ENCODE measurements around the gene DYNLL2. TPM values are rescaled to one million over a fixed set of nuclear protein-coding genes. Genes with fewer than 3 reads are reported as not detected.

Gene DYNLL2
- total and polyA plus RNA-seq, 9 of the 15 experiments (the other 6 are each of a cell fraction or from before 2014, with no cell fraction given), result 1.8 to 24.5 (median 13.0) TPM

DNA sequence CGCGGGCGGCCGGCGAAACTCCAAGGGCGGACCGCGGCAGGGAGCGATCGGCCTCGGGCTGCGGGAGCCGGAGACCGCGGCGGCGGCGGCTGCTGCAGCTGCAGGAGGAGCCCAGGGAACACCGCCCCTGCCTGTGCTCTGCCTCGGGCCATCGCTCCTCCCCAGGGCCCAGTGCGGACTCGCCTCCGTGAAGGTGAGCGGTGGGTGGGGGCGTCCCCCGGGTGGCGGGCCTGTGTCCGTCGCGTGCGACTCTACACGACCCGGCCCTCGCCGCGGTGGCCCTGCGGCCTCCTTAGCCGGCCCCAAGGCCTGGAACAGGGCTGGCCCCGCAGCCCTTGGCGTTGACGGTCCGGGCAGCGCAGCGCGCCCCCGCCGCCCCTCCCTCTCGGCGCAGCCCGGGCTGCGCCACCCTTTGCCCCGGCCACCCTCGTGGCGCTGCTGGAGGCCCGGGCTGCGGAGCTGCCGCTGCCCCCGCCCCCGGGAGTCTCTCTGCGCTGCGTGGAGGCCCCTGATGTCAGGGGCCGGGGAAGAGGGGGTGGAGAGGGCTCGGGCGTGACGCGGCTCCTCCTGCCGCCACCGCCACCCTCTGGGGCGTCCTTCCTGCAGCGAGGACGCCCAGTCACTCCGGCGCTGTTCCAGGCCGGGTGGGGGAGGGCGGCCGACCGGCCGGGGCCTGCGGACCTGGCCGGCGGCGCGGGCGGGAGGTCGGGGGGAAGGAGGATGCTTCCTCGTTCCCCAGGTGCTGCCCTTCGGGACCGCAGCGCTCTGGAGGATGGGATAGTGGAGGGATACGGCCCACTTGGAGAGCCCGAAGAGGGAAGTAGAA, 485 bp downstream of the DYNLL2 start (continued):
- TF ChIP-seq BCLAF1 (IDR thresholded peaks at IDR 0.05; ENCODE audit: borderline replicate concordance in 1 of 2, control insufficient read depth in 1 of 2, low read depth in 2 of 2, low read length in 1 of 2), result no peak
- TF ChIP-seq ZMIZ1 (IDR thresholded peaks at IDR 0.05; ENCODE audit: low read depth in 2 of 2, low read length in 2 of 2), result no peak
- peak; percentile 71 for TF ChIP-seq CXXC5 (CRISPR knock-in tag; IDR thresholded peaks at IDR 0.05)
- no peak for TF ChIP-seq ZKSCAN1 (IDR thresholded peaks at IDR 0.05; ENCODE audit: low read depth, low read length)
- TF ChIP-seq HNRNPH1 (optimal IDR thresholded peaks at IDR 0.05; ENCODE audit: low read depth, low read length), result no peak
- no peak for TF ChIP-seq ZNF695 (CRISPR knock-in tag; IDR thresholded peaks at IDR 0.05)
- TF ChIP-seq GTF2F1 (IDR thresholded peaks at IDR 0.05; ENCODE audit: low read depth, low read length), result no peak
- TF ChIP-seq, protein P1, sequence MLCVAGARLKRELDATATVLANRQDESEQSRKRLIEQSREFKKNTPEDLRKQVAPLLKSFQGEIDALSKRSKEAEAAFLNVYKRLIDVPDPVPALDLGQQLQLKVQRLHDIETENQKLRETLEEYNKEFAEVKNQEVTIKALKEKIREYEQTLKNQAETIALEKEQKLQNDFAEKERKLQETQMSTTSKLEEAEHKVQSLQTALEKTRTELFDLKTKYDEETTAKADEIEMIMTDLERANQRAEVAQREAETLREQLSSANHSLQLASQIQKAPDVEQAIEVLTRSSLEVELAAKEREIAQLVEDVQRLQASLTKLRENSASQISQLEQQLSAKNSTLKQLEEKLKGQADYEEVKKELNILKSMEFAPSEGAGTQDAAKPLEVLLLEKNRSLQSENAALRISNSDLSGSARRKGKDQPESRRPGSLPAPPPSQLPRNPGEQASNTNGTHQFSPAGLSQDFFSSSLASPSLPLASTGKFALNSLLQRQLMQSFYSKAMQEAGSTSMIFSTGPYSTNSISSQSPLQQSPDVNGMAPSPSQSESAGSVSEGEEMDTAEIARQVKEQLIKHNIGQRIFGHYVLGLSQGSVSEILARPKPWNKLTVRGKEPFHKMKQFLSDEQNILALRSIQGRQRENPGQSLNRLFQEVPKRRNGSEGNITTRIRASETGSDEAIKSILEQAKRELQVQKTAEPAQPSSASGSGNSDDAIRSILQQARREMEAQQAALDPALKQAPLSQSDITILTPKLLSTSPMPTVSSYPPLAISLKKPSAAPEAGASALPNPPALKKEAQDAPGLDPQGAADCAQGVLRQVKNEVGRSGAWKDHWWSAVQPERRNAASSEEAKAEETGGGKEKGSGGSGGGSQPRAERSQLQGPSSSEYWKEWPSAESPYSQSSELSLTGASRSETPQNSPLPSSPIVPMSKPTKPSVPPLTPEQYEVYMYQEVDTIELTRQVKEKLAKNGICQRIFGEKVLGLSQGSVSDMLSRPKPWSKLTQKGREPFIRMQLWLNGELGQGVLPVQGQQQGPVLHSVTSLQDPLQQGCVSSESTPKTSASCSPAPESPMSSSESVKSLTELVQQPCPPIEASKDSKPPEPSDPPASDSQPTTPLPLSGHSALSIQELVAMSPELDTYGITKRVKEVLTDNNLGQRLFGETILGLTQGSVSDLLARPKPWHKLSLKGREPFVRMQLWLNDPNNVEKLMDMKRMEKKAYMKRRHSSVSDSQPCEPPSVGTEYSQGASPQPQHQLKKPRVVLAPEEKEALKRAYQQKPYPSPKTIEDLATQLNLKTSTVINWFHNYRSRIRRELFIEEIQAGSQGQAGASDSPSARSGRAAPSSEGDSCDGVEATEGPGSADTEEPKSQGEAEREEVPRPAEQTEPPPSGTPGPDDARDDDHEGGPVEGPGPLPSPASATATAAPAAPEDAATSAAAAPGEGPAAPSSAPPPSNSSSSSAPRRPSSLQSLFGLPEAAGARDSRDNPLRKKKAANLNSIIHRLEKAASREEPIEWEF (CRISPR knock-in tag; IDR thresholded peaks at IDR 0.05), result no peak
- TF ChIP-seq KDM4B (IDR thresholded peaks at IDR 0.05; ENCODE audit: borderline replicate concordance in 2 of 2, low read depth in 1 of 2), result no peak
- TF ChIP-seq, protein P2, sequence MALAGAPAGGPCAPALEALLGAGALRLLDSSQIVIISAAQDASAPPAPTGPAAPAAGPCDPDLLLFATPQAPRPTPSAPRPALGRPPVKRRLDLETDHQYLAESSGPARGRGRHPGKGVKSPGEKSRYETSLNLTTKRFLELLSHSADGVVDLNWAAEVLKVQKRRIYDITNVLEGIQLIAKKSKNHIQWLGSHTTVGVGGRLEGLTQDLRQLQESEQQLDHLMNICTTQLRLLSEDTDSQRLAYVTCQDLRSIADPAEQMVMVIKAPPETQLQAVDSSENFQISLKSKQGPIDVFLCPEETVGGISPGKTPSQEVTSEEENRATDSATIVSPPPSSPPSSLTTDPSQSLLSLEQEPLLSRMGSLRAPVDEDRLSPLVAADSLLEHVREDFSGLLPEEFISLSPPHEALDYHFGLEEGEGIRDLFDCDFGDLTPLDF (CRISPR knock-in tag; IDR thresholded peaks at IDR 0.05), result no peak
- TF ChIP-seq FUS (optimal IDR thresholded peaks at IDR 0.05; ENCODE audit: low read depth, low read length), result no peak
